Esophagus muscularis mucosa (tissue), 4 donors: ENCODE data around the gene BTNL3. TPM values are rescaled to one million over a fixed set of nuclear protein-coding genes. Genes with fewer than 3 reads are reported as not detected.
A peak's percentile ranks its signal among the peaks of the same experiment; 100 is the strongest.

Experiments
- DNase-seq: peaks from one replicate; pipeline ENCODE4 v3.0.0-alpha.2; 2017; ENCODE audit errors: extremely low spot score
- H3K27ac ChIP-seq, 4 donors: fragments of 200-600 bp; sonication (generic); replicated peaks in 1 of 4; 1 replicate in 3 of 4; 2 replicates in 1 of 4; pipeline ENCODE4 v1.5.1; 2016 to 2019; ENCODE audit warnings: mild to moderate bottlenecking in 1 of 4
- H3K27me3 ChIP-seq, 4 donors: fragments of 200-600 bp; sonication (generic); one replicate each; pipeline versions ENCODE4 v1.5.1 to v1.6.0; 2016 to 2019
- H3K36me3 ChIP-seq, 4 donors: fragments of 200-600 bp; sonication (generic); one replicate each; pipeline ENCODE4 v1.5.1; 2016 to 2019
- H3K4me1 ChIP-seq, 4 donors: fragments of 200-600 bp; sonication (generic); one replicate each; pipeline ENCODE4 v1.5.1; 2016 to 2019
- H3K4me3 ChIP-seq, 4 donors: fragments of 200-600 bp; sonication (generic); 1 replicate in 2 of 4; 2 replicates in 2 of 4; pipeline ENCODE4 v1.5.1; 2016 to 2019; ENCODE audit warnings: mild to moderate bottlenecking in 4 of 4, moderate library complexity in 1 of 4
- H3K9me3 ChIP-seq, 4 donors: fragments of 200-600 bp; sonication (generic); 1 replicate in 3 of 4; 2 replicates in 1 of 4; pipeline ENCODE4 v1.5.1; 2016 to 2019
- CTCF ChIP-seq, 3 experiments: fragments of 200-600 bp in 2 of 3; fragments of 450-650 bp in 1 of 3; sonication (generic) in 2 of 3; IDR thresholded peaks; one replicate each; pipeline ENCODE4 v1.5.1; 2017 to 2019; ENCODE audit warnings: antibody characterized with exemption in 3 of 3, mild to moderate bottlenecking in 2 of 3, moderate library complexity in 1 of 3
- EP300 ChIP-seq: sonication (generic); formaldehyde crosslinking; IDR thresholded peaks from one replicate; pipeline ENCODE4 v1.6.1; 2017; ENCODE audit warnings: antibody characterized with exemption
- POLR2A ChIP-seq: fragments of 450-650 bp; IDR thresholded peaks from one replicate; pipeline ENCODE4 v1.6.1; 2017; ENCODE audit warnings: antibody characterized with exemption, moderate library complexity, mild to moderate bottlenecking, low read depth
- POLR2AphosphoS5 ChIP-seq, 2 donors: sonication (generic); formaldehyde crosslinking; IDR thresholded peaks; one replicate each; pipeline ENCODE4 v1.6.1; 2017; ENCODE audit warnings: antibody characterized with exemption in 2 of 2
- WGBS: methylation state at CpG from one replicate; pipeline ENCODE4 v1.1.5; 2018; 5-methylcytosine and 5-hydroxymethylcytosine counted together
- intact Hi-C: fragments of 100-400 bp; cut with DNase I; formaldehyde crosslinking; loops from one replicate; pipeline ENCODE4 v1.15.1; 2023
- total RNA-seq, 4 donors: library from RNA; depleted of rRNA; stranded (reverse); fragments of >200 nt; gene quantifications; one replicate each; pipeline versions ENCODE4 v1.1.0 to v1.2.1, GENCODE V29; 2016

The BTNL3 gene
- total RNA-seq, 4 donors from 2014 or later, result 0.13 TPM; not detected in 3

- intact Hi-C loops, result no loop called here
- WGBS, result 59% methylated on average over 15 of the region's 15 CpGs
- Histone ChIP-seq H3K4me1 (no peaks in the 10 kb centered on the region), H3K27me3 (peaks cover 0 to 69% (median 7%) of the 10 kb centered on the region in 4 donors), H3K27ac (peak overlapping the region; percentile 7 to 23 (median 10)), H3K9me3 (no peaks in the 10 kb centered on the region), H3K36me3 (no peaks in the 10 kb centered on the region), H3K4me3 (peak overlapping the region; percentile 15 to 33 (median 23))
- TF ChIP-seq EP300 (no peak), CTCF (IDR thresholded peaks at IDR 0.05) (no peak), POLR2AphosphoS5 (IDR thresholded peaks at IDR 0.05) (no peak), POLR2A (no peak)
- peak; percentile 87 for DNase-seq
Measured at GRCh38 chr5:181042036-181042713, 53.5 kb downstream of the BTNL3 start.

GRCh38 chr5:181042722-181043121 lies 54.1 kb downstream of the BTNL3 start:
- Histone ChIP-seq H3K4me1 (no peaks in the 10 kb centered on the region), H3K4me3 (peak overlapping the region; percentile 15 to 33 (median 23)), H3K36me3 (no peaks in the 10 kb centered on the region), H3K9me3 (no peaks in the 10 kb centered on the region), H3K27ac (peak overlapping the region; percentile 7 to 23 (median 10)), H3K27me3 (peaks cover 0 to 70% (median 8%) of the 10 kb centered on the region in 4 donors)
- DNase-seq, result no peak
- no peak for TF ChIP-seq POLR2A
- TF ChIP-seq POLR2AphosphoS5 (IDR thresholded peaks at IDR 0.05), result no peak
- TF ChIP-seq CTCF (IDR thresholded peaks at IDR 0.05), result no peak
- no peak for TF ChIP-seq EP300
- WGBS, result 79% methylated on average over 11 of the region's 11 CpGs
- intact Hi-C loops, result no loop called here

GRCh38 chr5:181043285-181044092 lies 54.8 kb downstream of the BTNL3 start:
- peaks cover 0 to 6% (median 0%) of the 10 kb centered on the region in 4 donors for H3K36me3 ChIP-seq
- H3K27me3 ChIP-seq, result peaks cover 0 to 70% (median 11%) of the 10 kb centered on the region in 4 donors
- H3K4me3 ChIP-seq, result peak overlapping the region in 1 of 4 donors; percentile 10
- H3K9me3 ChIP-seq, result no peaks in the 10 kb centered on the region
- no peak for TF ChIP-seq POLR2AphosphoS5 (IDR thresholded peaks at IDR 0.05)
- no peak for TF ChIP-seq POLR2A
- TF ChIP-seq EP300, result no peak
- no peak for TF ChIP-seq CTCF (IDR thresholded peaks at IDR 0.05)
- H3K27ac ChIP-seq, result peak overlapping the region; percentile 26 to 58 (median 38)
- DNase-seq, result peak; percentile 77
- H3K4me1 ChIP-seq, result no peaks in the 10 kb centered on the region
- WGBS, result 72% methylated on average over 11 of the region's 12 CpGs
- intact Hi-C loops, result no loop called here

- peaks cover 0 to 6% (median 0%) of the 10 kb centered on the region in 4 donors for H3K36me3 ChIP-seq
- peak overlapping the region in 1 of 4 donors; percentile 10 for H3K4me3 ChIP-seq
- 79% methylated on average over 10 of the region's 10 CpGs for WGBS
- H3K27ac ChIP-seq, result peak overlapping the region; percentile 26 to 58 (median 31)
- H3K9me3 ChIP-seq, result no peaks in the 10 kb centered on the region
- intact Hi-C loops, result no loop called here
- H3K27me3 ChIP-seq, result peaks cover 0 to 69% (median 12%) of the 10 kb centered on the region in 4 donors
- TF ChIP-seq POLR2AphosphoS5 (IDR thresholded peaks at IDR 0.05), result no peak
- TF ChIP-seq EP300, result no peak
- no peak for TF ChIP-seq CTCF (IDR thresholded peaks at IDR 0.05)
- no peaks in the 10 kb centered on the region for H3K4me1 ChIP-seq
- DNase-seq, result peak; percentile 79
Measured at GRCh38 chr5:181044093-181044599, 55.5 kb downstream of the BTNL3 start.
